Liver (tissue), 9 donors: ENCODE results near the gene PLEKHF1. TPM values are rescaled to one million over a fixed set of nuclear protein-coding genes. Genes with fewer than 3 reads are reported as not detected.

Experiments
- DNase-seq: peaks from one replicate; pipeline ENCODE4 v3.0.0-alpha.2; 2017; ENCODE audit warnings: low spot score
- H3K27ac ChIP-seq, 2 donors: one replicate each; pipeline ENCODE4 v1.7.0; 2013; ENCODE audit warnings: inconsistent platforms in 2 of 2, low read length in 2 of 2, control low read depth in 1 of 2, low read depth in 1 of 2, mild to moderate bottlenecking in 1 of 2
- H3K27me3 ChIP-seq, 4 donors: one replicate each; pipeline versions ENCODE4 v1.6.1 to v1.7.0; 2013; ENCODE audit warnings: low read length in 3 of 4, inconsistent platforms in 1 of 4, mild to moderate bottlenecking in 1 of 4, moderate library complexity in 1 of 4; ENCODE audit not compliant: control insufficient read depth in 4 of 4, insufficient read depth in 4 of 4
- H3K36me3 ChIP-seq, 4 donors: one replicate each; pipeline versions ENCODE4 v1.6.1 to v1.7.0; 2013; ENCODE audit warnings: low read length in 3 of 4, mild to moderate bottlenecking in 3 of 4, low read depth in 1 of 4, moderate library complexity in 1 of 4; ENCODE audit not compliant: control insufficient read depth in 4 of 4, insufficient read depth in 3 of 4
- H3K4me1 ChIP-seq, 4 donors: one replicate each; pipeline versions ENCODE4 v1.6.1 to v1.7.0; 2013; ENCODE audit warnings: low read length in 3 of 4, mild to moderate bottlenecking in 3 of 4, moderate library complexity in 1 of 4; ENCODE audit not compliant: control insufficient read depth in 4 of 4, insufficient read depth in 4 of 4
- H3K4me3 ChIP-seq, 3 donors: one replicate each; pipeline versions ENCODE4 v1.6.1 to v1.7.0; 2013; ENCODE audit warnings: low read length in 3 of 3, control low read depth in 1 of 3, low read depth in 1 of 3, mild to moderate bottlenecking in 1 of 3
- H3K9ac ChIP-seq, 2 donors: one replicate each; pipeline ENCODE4 v1.7.0; 2013; ENCODE audit warnings: low read length in 2 of 2, mild to moderate bottlenecking in 2 of 2, moderate library complexity in 2 of 2, control low read depth in 1 of 2, low read depth in 1 of 2
- H3K9me3 ChIP-seq, 4 donors: one replicate each; pipeline versions ENCODE4 v1.6.1 to v1.7.0; 2013; ENCODE audit warnings: low read length in 3 of 4; ENCODE audit not compliant: control insufficient read depth in 4 of 4
- ATF3 ChIP-seq: IDR thresholded peaks from 2 replicates; pipeline ENCODE4 v1.6.1; 2016; ENCODE audit warnings: antibody characterized with exemption
- CTCF ChIP-seq: fragments of 150-350 bp; IDR thresholded peaks from 2 replicates; pipeline ENCODE4 v1.5.1; 2017; ENCODE audit warnings: improper control_type of control experiment, low read depth, low read length; ENCODE audit not compliant: missing input control
- EGR1 ChIP-seq, 2 donors: IDR thresholded peaks; 2 replicates each; pipeline ENCODE4 v1.6.1; 2016 to 2018; ENCODE audit warnings: antibody characterized with exemption in 2 of 2, low read depth in 2 of 2
- FOXA1 ChIP-seq: IDR thresholded peaks from 2 replicates; pipeline ENCODE4 v1.6.1; 2016; ENCODE audit warnings: antibody characterized with exemption
- FOXA2 ChIP-seq: IDR thresholded peaks from 2 replicates; pipeline ENCODE4 v1.6.1; 2016; ENCODE audit warnings: antibody characterized with exemption
- GABPA ChIP-seq, 2 donors: IDR thresholded peaks in 1 of 2; conservative IDR thresholded peaks in 1 of 2; 2 replicates each; pipeline ENCODE4 v1.6.1; 2016; ENCODE audit warnings: antibody characterized with exemption in 2 of 2, mild to moderate bottlenecking in 1 of 2, moderate library complexity in 1 of 2
- HNF4A ChIP-seq, 2 donors: conservative IDR thresholded peaks; 2 replicates each; pipeline ENCODE4 v1.6.1; 2016; ENCODE audit warnings: antibody characterized with exemption in 2 of 2, mild to moderate bottlenecking in 2 of 2
- HNF4G ChIP-seq: IDR thresholded peaks from 2 replicates; pipeline ENCODE4 v1.6.1; 2016; ENCODE audit warnings: antibody characterized with exemption
- JUND ChIP-seq, 2 donors: IDR thresholded peaks; 2 replicates each; pipeline ENCODE4 v1.6.1; 2016; ENCODE audit warnings: antibody characterized with exemption in 2 of 2
- NR2F2 ChIP-seq: IDR thresholded peaks from 2 replicates; pipeline ENCODE4 v1.6.1; 2016; ENCODE audit warnings: antibody characterized with exemption
- RAD21 ChIP-seq, 2 donors: IDR thresholded peaks; 2 replicates each; pipeline ENCODE4 v1.6.1; 2016; ENCODE audit warnings: antibody characterized with exemption in 2 of 2, mild to moderate bottlenecking in 2 of 2
- REST ChIP-seq: IDR thresholded peaks from 2 replicates; pipeline ENCODE4 v1.6.1; 2016; ENCODE audit warnings: antibody characterized with exemption, mild to moderate bottlenecking
- RXRA ChIP-seq, 2 donors: IDR thresholded peaks; 2 replicates each; pipeline ENCODE4 v1.6.1; 2017 to 2018; ENCODE audit warnings: antibody characterized with exemption in 2 of 2, mild to moderate bottlenecking in 1 of 2
- SP1 ChIP-seq: IDR thresholded peaks from 2 replicates; pipeline ENCODE4 v1.6.1; 2018; ENCODE audit warnings: antibody characterized with exemption, mild to moderate bottlenecking
- TAF1 ChIP-seq: conservative IDR thresholded peaks from 2 replicates; pipeline ENCODE4 v1.6.1; 2016; ENCODE audit warnings: antibody characterized with exemption, mild to moderate bottlenecking
- YY1 ChIP-seq: IDR thresholded peaks from 2 replicates; pipeline ENCODE4 v1.6.1; 2016; ENCODE audit warnings: antibody characterized with exemption, mild to moderate bottlenecking
- WGBS: extraction: QIAGEN DNeasy Blood & Tissue Kit; methylation state at CpG from one replicate; pipeline ENCODE4 v1.1.7; 2013; 5-methylcytosine and 5-hydroxymethylcytosine counted together
- polyA plus RNA-seq, 2 donors: library from polyadenylated mRNA; stranded (reverse) in 1 of 2; unstranded in 1 of 2; fragments of 200-250 nt in 1 of 2; fragments of >200 nt in 1 of 2; fragmentation: Nextera tagmentation in 1 of 2; extraction: Ambion mirVana in 1 of 2; gene quantifications; one replicate each; pipeline versions ENCODE4 v1.2.1 to v1.2.3, GENCODE V29; 2013 to 2015
- total RNA-seq, 2 donors: library from RNA; depleted of rRNA; stranded (reverse); fragments of >200 nt; gene quantifications; one replicate each; pipeline ENCODE4 v1.2.3, GENCODE V29; 2014
- TF ChIP-seq, protein P1 (sequence below): IDR thresholded peaks from 2 replicates; pipeline ENCODE4 v1.6.1; 2016; ENCODE audit warnings: antibody characterized with exemption
- TF ChIP-seq, protein P2 (sequence below): IDR thresholded peaks from 2 replicates; pipeline ENCODE4 v1.6.1; 2016; ENCODE audit warnings: antibody characterized with exemption
- donor health status: healthy.
- donor health status: healthy.
- donor health status: healthy.
- donor health status: healthy.
- donor health status: healthy.

Gene PLEKHF1
- total and polyA plus RNA-seq, 4 donors: 2.9 to 15.1 (median 8.9) TPM

GRCh38 chr19:29679598-29680210 is 14.4 kb downstream of the PLEKHF1 start:
- Histone ChIP-seq H3K9ac (no peak overlapping the region), H3K4me1 (peaks cover 32 to 54% (median 43%) of the 10 kb centered on the region in 4 donors), H3K27ac (no peak overlapping the region), H3K27me3 (no peaks in the 10 kb centered on the region), H3K36me3 (peaks cover 0 to 4% (median 4%) of the 10 kb centered on the region in 4 donors), H3K9me3 (no peaks in the 10 kb centered on the region), H3K4me3 (no peak overlapping the region)
- DNase-seq: no peak
- 95% methylated on average over 9 of the region's 9 CpGs for WGBS
- TF ChIP-seq HNF4A (conservative IDR thresholded peaks at IDR 0.05): no peak
- TF ChIP-seq, protein P1, sequence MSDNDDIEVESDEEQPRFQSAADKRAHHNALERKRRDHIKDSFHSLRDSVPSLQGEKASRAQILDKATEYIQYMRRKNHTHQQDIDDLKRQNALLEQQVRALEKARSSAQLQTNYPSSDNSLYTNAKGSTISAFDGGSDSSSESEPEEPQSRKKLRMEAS: no peak
- TF ChIP-seq EGR1 (IDR thresholded peaks at IDR 0.05; ENCODE audit: low read depth in 2 of 2): no peak
- TF ChIP-seq TAF1: no peak
- TF ChIP-seq RAD21 (IDR thresholded peaks at IDR 0.05): no peak
- TF ChIP-seq YY1: no peak
- TF ChIP-seq REST: no peak
- TF ChIP-seq, protein P2, sequence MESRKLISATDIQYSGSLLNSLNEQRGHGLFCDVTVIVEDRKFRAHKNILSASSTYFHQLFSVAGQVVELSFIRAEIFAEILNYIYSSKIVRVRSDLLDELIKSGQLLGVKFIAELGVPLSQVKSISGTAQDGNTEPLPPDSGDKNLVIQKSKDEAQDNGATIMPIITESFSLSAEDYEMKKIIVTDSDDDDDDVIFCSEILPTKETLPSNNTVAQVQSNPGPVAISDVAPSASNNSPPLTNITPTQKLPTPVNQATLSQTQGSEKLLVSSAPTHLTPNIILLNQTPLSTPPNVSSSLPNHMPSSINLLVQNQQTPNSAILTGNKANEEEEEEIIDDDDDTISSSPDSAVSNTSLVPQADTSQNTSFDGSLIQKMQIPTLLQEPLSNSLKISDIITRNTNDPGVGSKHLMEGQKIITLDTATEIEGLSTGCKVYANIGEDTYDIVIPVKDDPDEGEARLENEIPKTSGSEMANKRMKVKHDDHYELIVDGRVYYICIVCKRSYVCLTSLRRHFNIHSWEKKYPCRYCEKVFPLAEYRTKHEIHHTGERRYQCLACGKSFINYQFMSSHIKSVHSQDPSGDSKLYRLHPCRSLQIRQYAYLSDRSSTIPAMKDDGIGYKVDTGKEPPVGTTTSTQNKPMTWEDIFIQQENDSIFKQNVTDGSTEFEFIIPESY: no peak
- TF ChIP-seq JUND (IDR thresholded peaks at IDR 0.05): no peak
- no peak for TF ChIP-seq GABPA (IDR thresholded peaks at IDR 0.05 in 1 of 2, conservative IDR thresholded peaks at IDR 0.05 in 1 of 2)
- TF ChIP-seq FOXA2: no peak
- TF ChIP-seq ATF3: no peak
- TF ChIP-seq CTCF: no peak
- TF ChIP-seq NR2F2: no peak
- TF ChIP-seq SP1: no peak
- no peak for TF ChIP-seq RXRA (IDR thresholded peaks at IDR 0.05)
- no peak for TF ChIP-seq HNF4G
- TF ChIP-seq FOXA1: no peak
